H1 (cell line): ENCODE measurements around the gene TGFBR1. TPM values are rescaled to one million over a fixed set of nuclear protein-coding genes. Genes with fewer than 3 reads are reported as not detected.

ENCODE experiments used
- CTCF ChIA-PET: fragments of 300-600 bp; sonication (Branson Sonifier 250); formaldehyde crosslinking; loops from one replicate; lab custom pipeline; 2021; ENCODE audit not compliant: partially characterized antibody; lab: Charles Lee
- POLR2A ChIA-PET: fragments of 300-600 bp; sonication (Branson Sonifier 250); formaldehyde crosslinking; loops from one replicate; lab custom pipeline; 2021; ENCODE audit warnings: inconsistent platforms; ENCODE audit not compliant: partially characterized antibody; lab: Charles Lee
- DNase-seq, 2 experiments: peaks; one replicate each; pipeline versions ENCODE4 v3.0.0 to v3.0.0-alpha.2; 2010 to 2022; ENCODE audit warnings: low spot score in 2 of 2, low read depth in 1 of 2, mixed read lengths in 1 of 2
- FAIRE-seq: peaks from 2 replicates; lab custom pipeline; 2011; peaks lifted over from hg19 to GRCh38; lab: Jason Lieb, UNC
- H2AFZ ChIP-seq: 2 replicates; pipeline ENCODE4 v1.8.1; 2012; ENCODE audit warnings: low read length, inconsistent platforms
- H2AK5ac ChIP-seq: 2 replicates; pipeline ENCODE4 v1.6.1; 2013; ENCODE audit warnings: low read depth, low read length
- H2BK120ac ChIP-seq: replicated peaks from 2 replicates; pipeline ENCODE3; 2013; ENCODE audit warnings: low read depth, low read length, inconsistent platforms
- H2BK12ac ChIP-seq: 2 replicates; pipeline ENCODE4 v1.6.1; 2013; ENCODE audit warnings: low read depth, low read length
- H2BK15ac ChIP-seq: 2 replicates; pipeline ENCODE4 v1.6.1; 2013; ENCODE audit warnings: low read length
- H2BK20ac ChIP-seq: 2 replicates; pipeline ENCODE4 v1.6.1; 2013; ENCODE audit warnings: low read length
- H2BK5ac ChIP-seq: 2 replicates; pipeline ENCODE4 v1.6.1; 2013; ENCODE audit warnings: low read depth, low read length
- H3K14ac ChIP-seq: 2 replicates; pipeline ENCODE4 v1.6.1; 2013; ENCODE audit warnings: inconsistent platforms; ENCODE audit not compliant: insufficient read length
- H3K18ac ChIP-seq: 2 replicates; pipeline ENCODE4 v1.6.1; 2013; ENCODE audit warnings: low read length; ENCODE audit errors: extremely low read depth
- H3K23ac ChIP-seq: 2 replicates; pipeline ENCODE4 v1.6.1; 2013; ENCODE audit warnings: inconsistent platforms; ENCODE audit not compliant: insufficient read length
- H3K23me2 ChIP-seq: 2 replicates; pipeline ENCODE4 v1.6.1; 2013; ENCODE audit warnings: low read depth, low read length
- H3K27ac ChIP-seq: 2 replicates; pipeline ENCODE4 v1.6.1; 2011; ENCODE audit warnings: low read depth, low read length, inconsistent platforms
- H3K27me3 ChIP-seq, 4 experiments: replicated peaks in 1 of 4; 1 replicate in 1 of 4; 2 replicates in 3 of 4; pipeline versions ENCODE4 v1.6.1 to v1.8.1; 2011 to 2013; ENCODE audit warnings: low read length in 3 of 4, mild to moderate bottlenecking in 3 of 4, inconsistent platforms in 2 of 4, mixed read lengths in 2 of 4, moderate library complexity in 1 of 4; ENCODE audit not compliant: control insufficient read depth in 3 of 4, insufficient read depth in 3 of 4; ENCODE audit errors: extremely low read depth in 1 of 4
- H3K36me3 ChIP-seq, 4 experiments: 2 replicates each; pipeline versions ENCODE4 v1.6.1 to v1.8.1; 2011 to 2013; ENCODE audit warnings: mild to moderate bottlenecking in 4 of 4, low read length in 3 of 4, moderate library complexity in 2 of 4, control low read depth in 1 of 4, inconsistent platforms in 1 of 4; ENCODE audit not compliant: insufficient read depth in 4 of 4, control insufficient read depth in 2 of 4
- H3K4ac ChIP-seq: replicated peaks from 2 replicates; pipeline ENCODE3; 2013; ENCODE audit warnings: low read length, low read depth, mixed read lengths, inconsistent platforms; ENCODE audit not compliant: insufficient read length
- H3K4me1 ChIP-seq, 4 experiments: replicated peaks in 1 of 4; 1 replicate in 1 of 4; 2 replicates in 3 of 4; pipeline versions ENCODE4 v1.6.1 to v1.8.1; 2011 to 2013; ENCODE audit warnings: low read length in 3 of 4, inconsistent platforms in 2 of 4, mixed read lengths in 1 of 4; ENCODE audit not compliant: insufficient read depth in 4 of 4, control insufficient read depth in 3 of 4
- H3K4me2 ChIP-seq, 2 experiments: 2 replicates each; pipeline versions ENCODE4 v1.6.1 to v1.8.1; 2011 to 2013; ENCODE audit warnings: low read depth in 2 of 2, low read length in 2 of 2, control low read depth in 1 of 2, inconsistent platforms in 1 of 2, mild to moderate bottlenecking in 1 of 2; ENCODE audit not compliant: insufficient read depth in 1 of 2
- H3K4me3 ChIP-seq, 4 experiments: fragments of 200-600, 300-600 bp in 1 of 4; sonication (generic), shearing (Covaris generic), sonication (Bioruptor Twin) in 1 of 4; 2 replicates each; pipeline versions ENCODE4 v1.5.1 to v1.8.1; 2011 to 2016; ENCODE audit warnings: low read length in 4 of 4, low read depth in 3 of 4, control low read depth in 2 of 4, inconsistent platforms in 2 of 4, mild to moderate bottlenecking in 2 of 4, mixed read lengths in 1 of 4, moderate library complexity in 1 of 4; ENCODE audit not compliant: insufficient read depth in 2 of 4; ENCODE audit errors: extremely low read depth in 1 of 4
- H3K56ac ChIP-seq: replicated peaks from 2 replicates; pipeline ENCODE3; 2013; ENCODE audit warnings: low read depth, mild to moderate bottlenecking, mixed read lengths, low read length, inconsistent platforms; ENCODE audit not compliant: insufficient read length
- H3K79me1 ChIP-seq: 2 replicates; pipeline ENCODE4 v1.6.1; 2013; ENCODE audit warnings: low read depth, low read length, control low read depth
- H3K79me2 ChIP-seq, 2 experiments: 2 replicates each; pipeline versions ENCODE4 v1.6.1 to v1.8.1; 2012 to 2013; ENCODE audit warnings: low read length in 2 of 2, mild to moderate bottlenecking in 2 of 2, inconsistent platforms in 1 of 2; ENCODE audit not compliant: insufficient read depth in 2 of 2, control insufficient read depth in 1 of 2
- H3K9ac ChIP-seq, 4 experiments: replicated peaks in 1 of 4; 1 replicate in 1 of 4; 2 replicates in 3 of 4; pipeline versions ENCODE4 v1.6.1 to v1.8.1; 2011 to 2013; ENCODE audit warnings: low read depth in 3 of 4, low read length in 3 of 4, control low read depth in 2 of 4, mild to moderate bottlenecking in 2 of 4, moderate library complexity in 2 of 4, inconsistent platforms in 1 of 4; ENCODE audit errors: extremely low read depth in 1 of 4
- H3K9me3 ChIP-seq, 2 experiments: 2 replicates each; pipeline versions ENCODE4 v1.6.1 to v1.8.1; 2012 to 2013; ENCODE audit warnings: mild to moderate bottlenecking in 2 of 2, moderate library complexity in 2 of 2, control low read depth in 1 of 2, inconsistent platforms in 1 of 2, low read depth in 1 of 2, low read length in 1 of 2, mixed read lengths in 1 of 2; ENCODE audit not compliant: insufficient read depth in 2 of 2
- H4K20me1 ChIP-seq, 2 experiments: replicated peaks in 1 of 2; 2 replicates each; pipeline versions ENCODE3 to v1.8.1; 2011 to 2013; ENCODE audit warnings: inconsistent platforms in 2 of 2, low read length in 2 of 2, mild to moderate bottlenecking in 1 of 2; ENCODE audit not compliant: insufficient read depth in 2 of 2, control insufficient read depth in 1 of 2
- H4K5ac ChIP-seq: 2 replicates; pipeline ENCODE4 v1.6.1; 2013; ENCODE audit warnings: low read length, low read depth, mixed read lengths, inconsistent platforms; ENCODE audit not compliant: insufficient read length
- H4K8ac ChIP-seq: 2 replicates; pipeline ENCODE4 v1.8.0; 2013; ENCODE audit warnings: mild to moderate bottlenecking, moderate library complexity, low read length, inconsistent platforms; ENCODE audit not compliant: insufficient read depth; ENCODE audit errors: extremely low read depth
- H4K91ac ChIP-seq: replicated peaks from 2 replicates; pipeline ENCODE3; 2013; ENCODE audit warnings: low read length, mixed read lengths, inconsistent platforms; ENCODE audit not compliant: insufficient read length
- CREB1 ChIP-seq: IDR thresholded peaks from 2 replicates; pipeline ENCODE4 v1.6.1; 2012; ENCODE audit warnings: inconsistent platforms
- JUND ChIP-seq: IDR thresholded peaks from 2 replicates; pipeline ENCODE4 v1.6.1; 2011; ENCODE audit warnings: mild to moderate bottlenecking, improper control_type of control experiment, low read length
- KDM5A ChIP-seq: fragments of 200-600 bp; IDR thresholded peaks from 2 replicates; pipeline ENCODE4 v1.7.1; 2012; ENCODE audit warnings: mild to moderate bottlenecking, low read length, inconsistent platforms, mixed read lengths
- WGBS, 2 experiments: shearing (Covaris generic) in 1 of 2; methylation state at CpG; one replicate each; pipeline versions ENCODE4 v1.1.6 to v1.1.7; 2013 to 2015; ENCODE audit warnings: low lambda C conversion rate in 2 of 2, mixed read lengths in 2 of 2, inconsistent platforms in 1 of 2, low coverage in 1 of 2, missing lambda C conversion rate in 1 of 2; ENCODE audit not compliant: insufficient replicate concordance in 2 of 2, insufficient coverage in 1 of 2, insufficient read length in 1 of 2; ENCODE audit errors: extremely low coverage in 1 of 2, missing lambda C conversion rate in 1 of 2; 5-methylcytosine and 5-hydroxymethylcytosine counted together
- polyA plus RNA-seq, 7 experiments: library from polyadenylated mRNA; depleted of rRNA in 3 of 7; stranded (reverse) in 5 of 7; unstranded in 2 of 7; fragments of >200 nt in 5 of 7; fragments of 200-250 nt in 2 of 7; gene quantifications; 1 replicate in 5 of 7; 2 replicates in 1 of 7; 4 replicates in 1 of 7; pipeline versions ENCODE4 v1.2.1 to v1.2.3, GENCODE V29; 2011 to 2013; ENCODE audit warnings: missing spikeins in 2 of 7, mixed read lengths in 2 of 7
- total RNA-seq: library from RNA; stranded (reverse); fragmentation: NEBNext Ultra II Directional; extraction: Animal tissue kit (Norgen Biotek cat#: 25700); gene quantifications from 2 replicates; pipeline ENCODE4 v1.2.1, GENCODE V29; 2021

Gene TGFBR1
- total and polyA plus RNA-seq, 2 of the 8 experiments (the other 6 are each of a cell fraction or from before 2014, with no cell fraction given), result 16.8 to 52.4 TPM

GRCh38 chr9:99125446-99125845 lies 20.5 kb downstream of the TGFBR1 start:
- H3K9me3 ChIP-seq, result peaks cover 7 to 10% of the 10 kb centered on the region in 2 experiments
- H3K27ac ChIP-seq, result no peak overlapping the region
- peaks cover 0 to 9% (median 0%) of the 10 kb centered on the region in 4 experiments; a peak in 1 of 8 replicates for H3K36me3 ChIP-seq
- H3K79me2 ChIP-seq, result peaks cover 0 to 86% of the 10 kb centered on the region in 2 experiments; a peak in 3 of 4 replicates
- H2BK20ac ChIP-seq, result no peak overlapping the region
- H3K79me1 ChIP-seq, result no peaks in the 10 kb centered on the region; the same call in none of the 2 replicates
- H3K23ac ChIP-seq, result no peak overlapping the region
- no peak overlapping the region for H2BK120ac ChIP-seq
- H3K4me2 ChIP-seq, result no peak overlapping the region
- no peak for DNase-seq
- H2BK5ac ChIP-seq, result no peak overlapping the region
- H4K8ac ChIP-seq, result no peak overlapping the region
- no peak overlapping the region for H3K9ac ChIP-seq
- CTCF ChIA-PET, result interaction anchor here (0.6 to 1.0 kb wide), 2 partner anchors 22 to 44 kb away, joined by 4 to 6 read pairs; no protein-coding TSS in a partner anchor
- no peaks in the 10 kb centered on the region for H3K27me3 ChIP-seq
- H2BK15ac ChIP-seq, result no peak overlapping the region
- WGBS, 2 experiments, result 96% methylated on average over 1 of the region's 1 CpG; no CpG with 5 or more reads in 1 of the 2 experiments
- no peak overlapping the region for H4K91ac ChIP-seq
- H2BK12ac ChIP-seq, result no peak overlapping the region
- H2AK5ac ChIP-seq, result no peak overlapping the region
- POLR2A ChIA-PET, result interaction anchor here (1.0 kb wide), 1 partner anchor 20 kb away, joined by 3 read pairs; no protein-coding TSS in a partner anchor
- no peak overlapping the region for H4K5ac ChIP-seq
- peaks cover 0 to 6% (median 3%) of the 10 kb centered on the region in 4 experiments; a peak in 3 of 7 replicates for H3K4me1 ChIP-seq
- H3K23me2 ChIP-seq, result no peaks in the 10 kb centered on the region
- TF ChIP-seq KDM5A (no peak), CREB1 (no peak), JUND (no peak)
- H3K18ac ChIP-seq, result no peak overlapping the region
- no peak overlapping the region for H2AFZ ChIP-seq
- no peak overlapping the region for H3K4ac ChIP-seq
- H3K56ac ChIP-seq, result no peak overlapping the region
- H4K20me1 ChIP-seq, result peaks cover 0 to 7% of the 10 kb centered on the region in 2 experiments
- H3K14ac ChIP-seq, result no peak overlapping the region
- no peak for FAIRE-seq
- H3K4me3 ChIP-seq, result no peak overlapping the region
